Activated CD4-positive, alpha-beta T cell treated with anti-CD3 and anti-CD28 coated beads, Interleukin-2, amount 50 U/mL, for 16 hours (primary cell): ENCODE results near the gene TDP1.

Experiments
- DNase-seq: peaks from one replicate; pipeline ENCODE4 v3.0.0-alpha.2; 2020

TDP1 gene

GRCh38 chr14:89955745-89956660 lies at the start of gene TDP1:
Gene TDP1 (plus strand): TSS chr14:89955927. CDS start chr14:89963115, 7,188 bp downstream.
- DNase-seq = peak; percentile 97

GRCh38 chr14:89906000-89906399 lies 49.7 kb upstream of the TDP1 start:
- no peak for DNase-seq

- DNase-seq = no peak
These were observed 48.1 kb upstream of the TDP1 start for GRCh38 chr14:89907655-89908054.

GRCh38 chr14:89908712-89909450 lies 46.8 kb upstream of the TDP1 start:
- DNase-seq = no peak

- no peak for DNase-seq
These were observed 46.1 kb upstream of the TDP1 start for GRCh38 chr14:89909586-89909985.

GRCh38 chr14:89910691-89911009 lies 45.1 kb upstream of the TDP1 start:
- DNase-seq = no peak

- no peak for DNase-seq
These were observed 44.5 kb upstream of the TDP1 start for GRCh38 chr14:89911010-89911919.

GRCh38 chr14:89912221-89912620 lies 43.5 kb upstream of the TDP1 start:
- no peak for DNase-seq

GRCh38 chr14:89912667-89913211 lies 43.0 kb upstream of the TDP1 start:
- DNase-seq = no peak

GRCh38 chr14:89915114-89915878 lies 40.4 kb upstream of the TDP1 start:
- DNase-seq = peak; percentile 58

GRCh38 chr14:89918721-89919120 lies 37.0 kb upstream of the TDP1 start:
- DNase-seq = no peak

- DNase-seq = no peak
These were observed 35.7 kb upstream of the TDP1 start for GRCh38 chr14:89920056-89920455.

GRCh38 chr14:89921346-89921745 lies 34.4 kb upstream of the TDP1 start:
- DNase-seq = no peak

- no peak for DNase-seq
These were observed 33.5 kb upstream of the TDP1 start for GRCh38 chr14:89922031-89922907.

GRCh38 chr14:89924268-89924667 lies 31.5 kb upstream of the TDP1 start:
- no peak for DNase-seq

- no peak for DNase-seq
These were observed 29.0 kb upstream of the TDP1 start for GRCh38 chr14:89926694-89927093.

- DNase-seq = no peak
These were observed 28.4 kb upstream of the TDP1 start for GRCh38 chr14:89927186-89927865.

GRCh38 chr14:89933002-89933401 lies 22.7 kb upstream of the TDP1 start:
- DNase-seq = no peak

GRCh38 chr14:89936654-89937185 lies 19.0 kb upstream of the TDP1 start:
- DNase-seq = no peak

- DNase-seq = no peak
These were observed 13.8 kb upstream of the TDP1 start for GRCh38 chr14:89941830-89942377.
